Dermis blood vessel endothelial cell (primary cell): ENCODE results near the gene CARD10. TPM values are rescaled to one million over a fixed set of nuclear protein-coding genes. Genes with fewer than 3 reads are reported as not detected.

Experiments
- DNase-seq: peaks from one replicate; pipeline ENCODE4 v3.0.0; 2010
- total RNA-seq: library from RNA; depleted of rRNA; stranded (reverse); fragments of >200 nt; gene quantifications from 2 replicates; pipeline ENCODE4 v1.2.3, GENCODE V29; 2014

CARD10 gene
- total RNA-seq, 1 donor from 2014 or later: 55.8 TPM

- no peak for DNase-seq
Observed at GRCh38 chr22:37526376-37526775, 7.2 kb upstream of the CARD10 start.

- DNase-seq: no peak
Observed at GRCh38 chr22:37525746-37526350, 6.6 kb upstream of the CARD10 start.

GRCh38 chr22:37525073-37525745 lies 6.0 kb upstream of the CARD10 start:
- peak; percentile 82 for DNase-seq

- no peak for DNase-seq
Observed at GRCh38 chr22:37522482-37522881, 3.3 kb upstream of the CARD10 start.

GRCh38 chr22:37521236-37521739 lies 2.1 kb upstream of the CARD10 start:
- DNase-seq: no peak

- no peak for DNase-seq
Observed at GRCh38 chr22:37520776-37521191, 1.6 kb upstream of the CARD10 start.

- peak; percentile 49 for DNase-seq
Observed at GRCh38 chr22:37518509-37519267, 527 bp downstream of the CARD10 start.

- peak; percentile 17 for DNase-seq
Observed at GRCh38 chr22:37517826-37518450, 1.3 kb downstream of the CARD10 start.

- no peak for DNase-seq
Observed at GRCh38 chr22:37516456-37516855, 2.8 kb downstream of the CARD10 start.

- DNase-seq: no peak
Observed at GRCh38 chr22:37515901-37516300, 3.3 kb downstream of the CARD10 start.

- no peak for DNase-seq
Observed at GRCh38 chr22:37514526-37515051, 4.6 kb downstream of the CARD10 start.

- no peak for DNase-seq
Observed at GRCh38 chr22:37511395-37512104, 7.7 kb downstream of the CARD10 start.

- DNase-seq: no peak
Observed at GRCh38 chr22:37510091-37510490, 9.1 kb downstream of the CARD10 start.

GRCh38 chr22:37509059-37509860 lies 10.0 kb downstream of the CARD10 start:
- DNase-seq: peak; percentile 68

- DNase-seq: peak; percentile 51
Observed at GRCh38 chr22:37508431-37508992, 10.7 kb downstream of the CARD10 start.

GRCh38 chr22:37507731-37508130 lies 11.5 kb downstream of the CARD10 start:
- no peak for DNase-seq

GRCh38 chr22:37505989-37506388 lies 13.2 kb downstream of the CARD10 start:
- DNase-seq: no peak

- no peak for DNase-seq
Observed at GRCh38 chr22:37505565-37505964, 13.7 kb downstream of the CARD10 start.

- no peak for DNase-seq
Observed at GRCh38 chr22:37504964-37505363, 14.3 kb downstream of the CARD10 start.

GRCh38 chr22:37503850-37504249 lies 15.4 kb downstream of the CARD10 start:
- DNase-seq: peak; percentile 61

GRCh38 chr22:37503183-37503683 lies 16.0 kb downstream of the CARD10 start:
- no peak for DNase-seq
